Measurements from ENCODE around the gene RAI1. TPM values are rescaled to one million over a fixed set of nuclear protein-coding genes. Genes with fewer than 3 reads are reported as not detected.

RAI1 gene
- total RNA-seq, 3 donors from 2014 or later, result 12.9 to 29.2 (median 17.0) TPM

DNA sequence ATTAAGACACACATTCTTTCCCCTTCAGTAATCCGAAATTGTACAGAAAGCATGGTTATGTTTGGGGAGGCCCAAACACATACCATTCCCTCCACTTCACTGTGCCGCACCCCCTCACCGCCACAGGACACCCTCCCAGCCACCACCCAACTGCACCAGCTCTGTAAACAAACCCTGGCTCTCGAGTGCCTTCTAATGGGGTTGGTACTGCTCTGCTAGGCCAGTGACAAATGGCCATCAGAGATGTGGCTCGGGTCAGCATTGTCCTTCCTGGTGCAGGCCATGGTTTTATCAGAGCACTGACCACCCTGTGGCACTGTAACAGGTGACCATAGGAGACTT lies 179.5 kb downstream of the RAI1 start:
- H3K4me3 ChIP-seq, result no peak overlapping the region
- H3K4me1 ChIP-seq (ENCODE audit: low read depth), result no peaks in the 10 kb centered on the region
- H3K9me3 ChIP-seq, result no peaks in the 10 kb centered on the region
- no peak for DNase-seq
- no peaks in the 10 kb centered on the region for H3K36me3 ChIP-seq (ENCODE audit: low read depth)
- no peak for TF ChIP-seq CTCF (IDR thresholded peaks at IDR 0.05)
- intact Hi-C loops (cut with DNase I, micrococcal nuclease), result loop anchor here in 1 of 2 donors (2.0 to 5.0 kb wide), 2 partner anchors 48 to 180 kb away; partner anchors contain the start of gene RAI1
- ATAC-seq, result peak; percentile 10

Small RNAs within 50 kb of the gene (microRNA-seq; reads per million reads assigned to microRNA genes)
- 68.5 reads per million, percentile 58 among the genes with 10 or more reads in this experiment for gene MIR33B
- gene MIR6777, result not detected

Other genes with a start within 250 kb of the RAI1 start
- gene MED9, start 204.5 kb upstream of the RAI1 start, total RNA-seq, result 10 to 100 TPM; 17.9 to 23.1 (median 20.3) TPM
- gene RASD1, start 185.1 kb upstream of the RAI1 start, total RNA-seq, result 10 to 100 TPM; 10.8 to 27.8 (median 19.2) TPM
- gene PEMT, start 89.8 kb upstream of the RAI1 start, total RNA-seq, result 10 to 100 TPM; 15.4 to 18.3 (median 16.1) TPM
- gene SREBF1, start 155.5 kb downstream of the RAI1 start, total RNA-seq, result 100 to 1,000 TPM; 161 to 179 (median 170) TPM